Mucosa of rectum (tissue), 2 donors: ENCODE measurements around the gene KIF26B.

ENCODE experiments used
- H3K27ac ChIP-seq, 2 donors: one replicate each; pipeline ENCODE4 v1.7.0; 2013; ENCODE audit warnings: inconsistent platforms in 2 of 2, low read depth in 2 of 2, low read length in 2 of 2
- H3K27me3 ChIP-seq, 2 donors: one replicate each; pipeline ENCODE4 v1.7.0; 2013; ENCODE audit warnings: low read length in 2 of 2; ENCODE audit not compliant: control insufficient read depth in 2 of 2, insufficient read depth in 2 of 2
- H3K36me3 ChIP-seq, 2 donors: one replicate each; pipeline ENCODE4 v1.7.0; 2013; ENCODE audit warnings: low read length in 2 of 2; ENCODE audit not compliant: control insufficient read depth in 2 of 2, insufficient read depth in 2 of 2
- H3K4me1 ChIP-seq, 2 donors: one replicate each; pipeline ENCODE4 v1.7.0; 2013; ENCODE audit warnings: low read length in 2 of 2, mild to moderate bottlenecking in 1 of 2; ENCODE audit not compliant: control insufficient read depth in 2 of 2, insufficient read depth in 2 of 2
- H3K4me3 ChIP-seq, 2 donors: one replicate each; pipeline ENCODE4 v1.7.0; 2013; ENCODE audit warnings: low read length in 2 of 2
- H3K9ac ChIP-seq, 2 donors: one replicate each; pipeline ENCODE4 v1.7.0; 2013; ENCODE audit warnings: low read length in 2 of 2, low read depth in 1 of 2, mild to moderate bottlenecking in 1 of 2
- H3K9me3 ChIP-seq, 2 donors: one replicate each; pipeline ENCODE4 v1.7.0; 2013; ENCODE audit warnings: low read length in 2 of 2; ENCODE audit not compliant: control insufficient read depth in 2 of 2
- donor health status: healthy.
- donor health status: Normal muscosa, but diverticular disease.

The KIF26B gene

DNA sequence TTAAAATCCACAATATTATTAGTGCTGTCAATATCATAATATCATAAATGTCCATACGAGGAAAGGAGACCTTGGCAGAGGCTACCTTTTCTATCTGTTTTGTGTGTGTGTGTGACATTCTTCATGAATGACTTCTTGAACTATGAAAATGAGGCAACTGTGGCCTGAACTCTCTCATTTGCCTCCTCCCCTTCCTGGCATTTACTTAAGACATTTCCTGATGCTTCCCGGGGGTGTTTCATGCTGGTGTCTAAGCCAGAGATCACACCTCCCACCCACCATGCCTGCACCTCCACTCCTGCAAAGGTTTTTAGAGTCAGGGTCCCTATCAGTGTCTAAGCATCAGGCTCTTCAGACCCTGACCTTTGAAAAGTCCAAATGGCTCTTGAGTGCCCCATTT is 420.9 kb downstream of the KIF26B start:
- Histone ChIP-seq H3K4me1 (no peaks in the 10 kb centered on the region), H3K27me3 (no peaks in the 10 kb centered on the region), H3K4me3 (no peak overlapping the region), H3K9ac (no peak overlapping the region), H3K27ac (no peak overlapping the region), H3K36me3 (no peaks in the 10 kb centered on the region), H3K9me3 (no peaks in the 10 kb centered on the region)

DNA sequence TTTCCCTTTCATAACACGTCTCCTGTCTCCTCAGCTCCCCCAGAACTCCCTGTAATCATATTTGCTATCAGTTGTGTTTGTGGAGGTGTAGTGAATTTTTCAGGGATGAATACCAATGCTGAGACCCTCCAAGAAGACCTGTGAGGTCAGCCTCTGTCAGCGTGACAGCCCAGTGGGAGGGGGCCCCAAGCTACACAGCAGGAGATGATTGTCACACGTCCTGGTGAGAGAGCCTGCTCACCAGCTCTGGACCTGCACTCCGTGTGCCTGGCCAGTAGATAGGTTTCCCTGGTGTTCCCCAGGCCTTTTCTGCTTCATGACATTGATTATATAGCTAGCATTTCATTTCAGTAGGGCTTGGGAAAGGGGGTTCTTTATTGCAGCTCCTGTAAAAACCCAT is 421.5 kb downstream of the KIF26B start:
- no peak overlapping the region for H3K4me3 ChIP-seq
- no peak overlapping the region for H3K27ac ChIP-seq
- H3K9me3 ChIP-seq: no peaks in the 10 kb centered on the region
- H3K9ac ChIP-seq: no peak overlapping the region
- no peaks in the 10 kb centered on the region for H3K4me1 ChIP-seq
- H3K27me3 ChIP-seq: peaks cover 0 to under 1% of the 10 kb centered on the region in 2 donors
- H3K36me3 ChIP-seq: no peaks in the 10 kb centered on the region

DNA sequence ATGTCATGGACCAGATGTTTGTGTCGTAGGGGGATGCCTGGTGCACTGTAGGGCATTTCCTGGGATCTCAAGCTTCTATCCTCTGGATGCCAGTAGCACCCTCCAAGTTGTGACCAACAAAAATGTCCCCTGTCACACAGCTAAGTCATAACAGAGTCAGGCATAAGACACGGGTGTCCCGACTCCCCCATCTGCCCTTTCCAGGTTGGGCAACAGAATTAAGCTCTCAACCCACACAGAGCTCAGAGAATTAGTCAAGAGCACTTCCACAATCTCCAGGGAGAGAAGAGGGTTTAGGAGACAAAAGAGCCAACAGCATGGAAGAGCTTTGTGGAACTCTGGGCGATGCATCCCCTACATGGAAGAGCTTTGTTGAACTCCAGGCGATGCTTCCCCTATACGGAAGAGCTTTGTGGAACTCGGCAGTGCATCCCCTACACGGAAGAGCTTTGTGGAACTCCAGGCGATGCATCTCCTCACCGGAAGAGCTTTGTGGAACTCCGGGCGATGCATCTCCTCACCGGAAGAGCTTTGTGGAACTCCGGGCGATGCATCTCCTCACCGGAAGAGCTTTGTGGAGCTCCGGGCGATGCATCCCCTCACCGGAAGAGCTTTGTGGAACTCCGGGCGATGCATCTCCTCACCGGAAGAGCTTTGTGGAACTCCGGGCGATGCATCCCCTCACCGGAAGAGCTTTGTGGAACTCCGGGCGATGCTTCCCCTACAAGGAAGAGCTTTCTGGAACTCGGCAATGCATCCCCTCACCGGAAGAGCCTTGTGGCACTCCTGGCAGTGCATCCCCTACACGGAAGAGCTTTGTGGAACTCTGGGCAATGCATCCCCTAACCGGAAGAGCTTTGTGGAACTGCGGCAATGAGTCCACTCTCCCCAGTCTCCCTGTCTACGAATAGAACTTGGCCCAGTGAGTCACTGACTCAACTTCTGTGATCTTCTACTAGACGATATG is 422.7 kb downstream of the KIF26B start:
- H3K9ac ChIP-seq: no peak overlapping the region
- no peaks in the 10 kb centered on the region for H3K9me3 ChIP-seq
- no peaks in the 10 kb centered on the region for H3K36me3 ChIP-seq
- no peaks in the 10 kb centered on the region for H3K4me1 ChIP-seq
- H3K4me3 ChIP-seq: no peak overlapping the region
- no peak overlapping the region for H3K27ac ChIP-seq
- H3K27me3 ChIP-seq: peaks cover 0 to 3% of the 10 kb centered on the region in 2 donors

DNA sequence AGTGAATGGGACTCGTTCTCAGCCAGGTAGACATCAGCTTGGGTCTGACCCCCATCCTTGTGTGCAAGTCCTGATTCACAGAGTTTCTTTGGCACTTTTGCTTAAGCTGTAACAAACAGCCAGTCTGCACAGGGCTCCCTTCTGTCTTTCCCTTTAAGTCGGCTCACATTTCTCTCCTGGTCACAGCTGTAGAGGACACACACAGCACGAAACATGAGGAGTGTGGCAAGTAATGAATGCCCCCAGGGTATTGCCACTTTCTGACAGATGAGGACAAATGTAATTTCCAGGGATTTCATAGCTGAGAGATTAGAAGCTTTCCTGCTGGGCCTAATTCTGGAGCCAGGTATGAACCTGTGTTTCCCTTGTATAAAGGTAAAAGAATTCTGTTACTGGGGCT is 423.5 kb downstream of the KIF26B start:
- Histone ChIP-seq H3K27me3 (peaks cover 0 to 3% of the 10 kb centered on the region in 2 donors), H3K4me1 (no peaks in the 10 kb centered on the region), H3K9me3 (no peaks in the 10 kb centered on the region), H3K27ac (no peak overlapping the region), H3K4me3 (no peak overlapping the region), H3K36me3 (no peaks in the 10 kb centered on the region), H3K9ac (no peak overlapping the region)

DNA sequence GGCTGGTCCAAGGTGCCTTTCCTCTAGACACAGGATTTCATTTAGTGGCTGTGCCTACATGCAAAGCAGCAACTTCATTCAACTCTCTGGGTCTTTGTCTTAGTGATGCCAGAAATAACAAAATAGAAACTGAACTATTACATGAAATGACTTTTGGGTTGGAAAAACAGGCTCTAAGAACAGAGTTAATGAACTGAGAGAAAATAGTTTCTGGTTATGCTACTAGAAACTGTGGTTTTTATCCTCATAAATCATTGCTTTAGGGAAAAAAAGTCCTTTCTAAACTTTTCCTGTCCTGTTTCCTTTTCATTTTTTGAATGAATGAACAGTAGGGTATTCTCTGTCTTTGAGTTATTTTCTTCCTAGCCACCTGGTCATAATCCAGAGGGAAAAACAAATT is 424.0 kb downstream of the KIF26B start:
- Histone ChIP-seq H3K4me3 (no peak overlapping the region), H3K9me3 (no peaks in the 10 kb centered on the region), H3K9ac (no peak overlapping the region), H3K27ac (no peak overlapping the region), H3K4me1 (no peaks in the 10 kb centered on the region), H3K27me3 (peaks cover 0 to 3% of the 10 kb centered on the region in 2 donors), H3K36me3 (no peaks in the 10 kb centered on the region)

DNA sequence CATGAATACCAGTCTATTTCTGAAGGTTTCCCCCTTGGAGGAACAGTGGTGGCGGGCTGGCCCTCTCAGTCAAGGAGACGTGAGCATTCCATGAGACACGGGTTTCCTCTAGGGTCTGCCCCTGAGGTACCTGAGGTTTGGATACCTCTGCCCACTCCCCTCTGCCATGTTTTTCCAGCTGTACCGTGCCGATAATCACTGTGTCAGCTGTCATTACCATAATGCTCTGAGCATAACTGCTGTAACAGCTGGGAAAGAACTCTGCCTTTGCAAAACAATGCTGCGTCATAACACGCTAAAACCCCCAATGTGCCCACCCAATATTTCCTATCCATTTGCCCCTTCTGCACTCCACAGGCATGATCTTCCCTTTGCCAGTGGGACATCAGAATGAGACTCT is 425.1 kb downstream of the KIF26B start:
- Histone ChIP-seq H3K27ac (no peak overlapping the region), H3K4me3 (no peak overlapping the region), H3K36me3 (no peaks in the 10 kb centered on the region), H3K27me3 (peaks cover 0 to 3% of the 10 kb centered on the region in 2 donors), H3K9me3 (no peaks in the 10 kb centered on the region), H3K9ac (no peak overlapping the region), H3K4me1 (no peaks in the 10 kb centered on the region)

DNA sequence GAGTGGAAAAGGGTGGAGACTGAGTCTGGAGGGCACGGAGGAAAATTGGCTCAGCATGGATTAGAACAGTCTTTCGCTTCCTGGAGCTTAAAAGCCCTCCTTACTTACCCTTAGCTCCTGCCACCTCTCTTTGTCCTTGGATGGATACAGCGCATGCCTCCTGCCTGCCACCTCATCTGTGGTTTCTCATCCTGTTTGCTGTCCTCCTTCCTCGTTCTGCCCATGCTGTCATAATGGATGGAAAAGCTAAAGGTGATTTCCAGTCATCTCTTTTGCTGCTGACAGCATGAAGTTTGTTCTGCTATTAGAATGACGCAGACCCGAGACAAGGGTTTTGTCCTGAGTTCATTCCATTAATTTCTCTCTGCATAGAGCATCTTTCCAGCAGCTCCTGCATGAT is 425.9 kb downstream of the KIF26B start:
- H3K9me3 ChIP-seq: no peaks in the 10 kb centered on the region
- H3K36me3 ChIP-seq: no peaks in the 10 kb centered on the region
- H3K27ac ChIP-seq: no peak overlapping the region
- no peak overlapping the region for H3K4me3 ChIP-seq
- H3K27me3 ChIP-seq: peaks cover 0 to 3% of the 10 kb centered on the region in 2 donors
- H3K9ac ChIP-seq: no peak overlapping the region
- H3K4me1 ChIP-seq: no peaks in the 10 kb centered on the region

DNA sequence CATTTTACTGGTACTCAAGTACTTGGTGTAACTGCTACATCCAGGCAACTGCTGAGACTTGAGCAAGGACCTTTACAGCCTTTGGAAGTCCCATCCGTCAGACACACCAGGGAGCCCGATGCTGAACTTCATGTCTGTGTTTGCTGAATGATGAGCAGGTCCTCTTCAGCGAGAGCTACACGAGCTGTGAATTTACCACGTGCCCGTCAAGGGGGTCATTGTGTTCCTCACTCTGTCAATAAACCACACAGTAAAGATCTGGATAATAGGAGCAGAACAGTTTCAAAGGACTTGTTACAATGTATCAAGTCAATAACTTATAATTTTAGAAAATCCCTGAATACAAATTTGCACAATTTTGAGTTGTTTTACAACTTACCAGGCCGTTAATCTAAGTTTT is 427.2 kb downstream of the KIF26B start:
- H3K4me3 ChIP-seq: no peak overlapping the region
- no peak overlapping the region for H3K27ac ChIP-seq
- H3K36me3 ChIP-seq: no peaks in the 10 kb centered on the region
- H3K4me1 ChIP-seq: no peaks in the 10 kb centered on the region
- H3K9ac ChIP-seq: no peak overlapping the region
- H3K27me3 ChIP-seq: peaks cover 0 to 6% of the 10 kb centered on the region in 2 donors
- no peaks in the 10 kb centered on the region for H3K9me3 ChIP-seq

DNA sequence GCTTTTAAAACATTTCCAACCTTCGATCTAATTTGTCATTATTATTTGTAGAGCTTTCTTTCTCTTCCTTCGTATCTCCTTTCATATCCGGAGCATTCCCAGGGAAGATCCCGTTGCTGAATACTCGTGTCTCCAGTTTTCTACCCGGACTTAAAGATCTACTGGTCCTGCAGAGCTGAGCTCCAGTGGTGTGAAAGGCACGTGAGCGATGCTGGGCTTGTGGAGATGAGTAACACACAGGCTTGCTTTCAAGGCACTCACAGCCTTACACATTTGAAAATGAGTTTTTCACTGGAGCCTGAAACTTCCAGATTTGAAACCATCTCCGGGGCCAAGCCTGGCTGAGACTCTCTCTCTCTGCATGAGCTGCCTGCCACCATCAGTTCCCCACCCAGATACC is 428.3 kb downstream of the KIF26B start:
- Histone ChIP-seq H3K9ac (no peak overlapping the region), H3K9me3 (no peaks in the 10 kb centered on the region), H3K4me3 (no peak overlapping the region), H3K4me1 (no peaks in the 10 kb centered on the region), H3K27ac (no peak overlapping the region), H3K36me3 (no peaks in the 10 kb centered on the region), H3K27me3 (peaks cover 0 to 6% of the 10 kb centered on the region in 2 donors)

DNA sequence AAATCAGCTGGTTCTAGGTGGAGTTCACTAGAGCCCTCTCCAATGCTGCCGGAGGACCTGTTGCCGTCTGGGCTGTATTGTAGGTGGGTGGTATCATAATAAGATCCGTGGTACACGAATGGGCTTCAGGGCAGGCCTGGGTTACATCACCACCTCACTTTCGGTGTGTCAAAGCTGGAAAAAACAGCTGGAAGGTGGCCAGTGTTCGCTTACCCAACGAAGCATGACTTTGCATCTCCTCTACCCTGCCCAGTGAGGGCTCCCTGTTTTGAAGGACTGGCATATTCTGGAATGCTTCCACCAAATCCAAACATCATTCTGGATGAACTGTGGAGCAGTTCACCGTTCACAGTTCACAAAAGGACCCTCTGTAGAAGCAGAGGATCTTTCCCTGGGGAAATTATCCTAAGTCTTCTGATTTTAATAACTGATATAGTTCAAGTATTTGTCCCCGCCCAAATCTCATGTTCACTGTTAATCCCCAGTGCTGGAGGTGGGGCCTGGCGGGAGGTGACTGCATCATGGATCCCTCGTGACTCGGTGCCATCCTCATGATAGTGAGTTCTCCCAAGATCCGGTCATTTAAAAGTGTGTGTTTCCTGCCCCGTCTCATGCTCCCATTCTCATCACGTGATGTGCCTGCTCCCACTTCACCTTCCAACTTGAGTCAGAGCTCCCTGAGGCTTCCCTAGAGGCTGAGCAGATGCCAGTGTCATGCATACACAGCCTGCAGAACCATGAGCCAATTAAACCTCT is 429.0 kb downstream of the KIF26B start:
- H3K36me3 ChIP-seq: no peaks in the 10 kb centered on the region

More for the DNA sequence above, 429.0 kb downstream of the KIF26B start:
- H3K9ac ChIP-seq: no peak overlapping the region
- H3K4me1 ChIP-seq: no peaks in the 10 kb centered on the region
- peaks cover 0 to 6% of the 10 kb centered on the region in 2 donors for H3K27me3 ChIP-seq
- H3K27ac ChIP-seq: no peak overlapping the region
- no peaks in the 10 kb centered on the region for H3K9me3 ChIP-seq
- H3K4me3 ChIP-seq: no peak overlapping the region
